ENCODE measurements around the gene CTXN3.

Gene CTXN3

DNA sequence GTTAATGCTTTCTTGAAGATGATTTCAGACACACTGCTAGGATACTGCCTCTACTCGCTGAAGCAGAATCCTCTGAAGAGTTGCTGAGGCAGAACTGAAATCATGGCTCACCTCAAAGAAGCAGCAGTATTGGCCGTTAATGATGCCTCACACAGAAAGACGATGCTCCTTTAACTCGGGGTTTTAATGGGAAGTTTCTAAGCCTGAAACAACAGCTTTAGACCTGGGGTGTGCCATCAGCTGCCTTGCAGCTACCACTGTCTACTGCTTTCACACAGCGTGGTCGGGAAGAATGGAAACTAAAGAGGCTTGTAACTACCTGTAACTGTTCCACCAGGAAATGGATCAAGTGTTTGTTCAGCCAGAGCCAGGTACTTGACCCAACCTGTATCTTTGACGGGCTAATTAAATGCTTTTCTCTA is at the start of gene CTXN3:
TSS of gene CTXN3 (plus strand) at position 65 of the 422 bp plus-strand sequence. CDS start 8,440 bp downstream, outside the sequence.
- DNase-seq (ENCODE audit: low read depth in 2 of 2), result no peak

- no peak for DNase-seq (ENCODE audit: low read depth in 2 of 2)
Observed at GRCh38 chr5:127599320-127599719, 49.6 kb upstream of the CTXN3 start.

- no peak for DNase-seq (ENCODE audit: low read depth in 2 of 2)
Observed at GRCh38 chr5:127599847-127600246, 49.0 kb upstream of the CTXN3 start.

- no peak for DNase-seq (ENCODE audit: low read depth in 2 of 2)
Observed at GRCh38 chr5:127601111-127601510, 47.8 kb upstream of the CTXN3 start.

DNA sequence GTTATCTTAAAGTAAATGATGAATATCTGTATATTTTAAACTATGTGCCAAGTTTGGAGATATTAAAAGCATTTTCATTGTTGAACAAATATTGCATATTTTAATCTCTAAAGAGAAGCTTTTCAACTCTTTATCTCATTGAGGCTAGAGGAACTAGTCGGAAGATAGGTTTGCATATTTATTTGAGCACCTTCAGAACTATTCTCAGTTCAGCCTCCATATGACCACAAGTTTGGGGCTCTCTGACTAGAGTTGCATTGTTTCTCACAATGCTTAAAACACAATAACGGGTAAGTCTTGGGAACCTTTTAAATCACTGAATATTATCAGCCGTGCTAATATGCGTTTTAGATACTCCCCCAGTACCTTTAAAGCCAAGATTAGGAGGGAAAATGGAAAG is 47.3 kb upstream of the CTXN3 start:
- DNase-seq (ENCODE audit: low read depth in 2 of 2), result no peak

GRCh38 chr5:127602481-127602880 is 46.4 kb upstream of the CTXN3 start:
- DNase-seq (ENCODE audit: low read depth in 2 of 2), result no peak

DNA sequence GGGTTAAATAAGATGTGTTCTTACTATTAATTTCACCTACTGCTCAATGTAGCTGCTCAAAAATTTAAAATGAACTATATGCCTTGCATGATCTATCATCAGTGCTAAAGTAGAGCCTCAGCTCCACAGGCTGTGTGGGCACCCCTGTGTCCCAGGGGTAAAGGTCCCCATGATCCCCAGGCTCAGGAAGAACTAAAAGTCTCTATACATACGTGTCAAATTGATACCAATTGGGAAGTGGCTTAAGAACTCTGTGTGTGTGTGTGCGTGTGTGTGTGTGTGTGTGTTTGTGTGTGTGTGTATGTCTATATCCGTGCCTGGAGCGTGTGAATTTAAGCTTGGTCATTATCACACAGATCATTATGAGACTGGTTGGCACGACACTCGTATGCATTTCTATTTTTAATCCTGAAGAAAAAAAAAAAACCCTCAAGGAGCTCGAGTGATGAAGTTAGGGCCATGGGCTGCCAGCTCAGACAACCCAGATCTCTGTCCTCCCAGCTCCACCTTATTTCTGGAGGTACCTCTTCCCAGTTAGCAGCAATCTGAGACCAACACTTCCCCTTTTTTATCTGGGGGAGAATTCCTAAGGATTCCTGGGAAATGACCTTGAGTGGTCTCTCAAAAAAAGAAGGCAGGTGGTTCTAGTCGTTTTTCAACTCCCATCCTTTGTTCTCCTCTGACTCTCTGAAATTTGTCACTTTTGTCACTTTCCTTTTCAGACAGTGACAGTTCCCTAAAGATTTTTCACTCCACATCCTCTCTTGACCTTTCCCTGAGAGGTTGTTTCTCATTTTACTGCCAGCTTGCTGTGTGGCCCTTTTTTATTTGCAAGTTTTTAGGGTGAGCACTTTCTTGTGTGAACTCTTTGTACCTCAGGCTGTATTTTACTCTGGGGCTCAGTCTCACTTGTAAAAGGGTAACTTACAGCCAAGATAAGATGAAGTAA is 45.7 kb upstream of the CTXN3 start:
- DNase-seq (ENCODE audit: low read depth in 2 of 2), result no peak

GRCh38 chr5:127608077-127608660 is 40.7 kb upstream of the CTXN3 start:
- no peak for DNase-seq (ENCODE audit: low read depth in 2 of 2)

- DNase-seq (ENCODE audit: low read depth in 2 of 2), result no peak
Observed at GRCh38 chr5:127609011-127609410, 39.9 kb upstream of the CTXN3 start.

GRCh38 chr5:127609957-127610356 is 38.9 kb upstream of the CTXN3 start:
- no peak for DNase-seq (ENCODE audit: low read depth in 2 of 2)

DNA sequence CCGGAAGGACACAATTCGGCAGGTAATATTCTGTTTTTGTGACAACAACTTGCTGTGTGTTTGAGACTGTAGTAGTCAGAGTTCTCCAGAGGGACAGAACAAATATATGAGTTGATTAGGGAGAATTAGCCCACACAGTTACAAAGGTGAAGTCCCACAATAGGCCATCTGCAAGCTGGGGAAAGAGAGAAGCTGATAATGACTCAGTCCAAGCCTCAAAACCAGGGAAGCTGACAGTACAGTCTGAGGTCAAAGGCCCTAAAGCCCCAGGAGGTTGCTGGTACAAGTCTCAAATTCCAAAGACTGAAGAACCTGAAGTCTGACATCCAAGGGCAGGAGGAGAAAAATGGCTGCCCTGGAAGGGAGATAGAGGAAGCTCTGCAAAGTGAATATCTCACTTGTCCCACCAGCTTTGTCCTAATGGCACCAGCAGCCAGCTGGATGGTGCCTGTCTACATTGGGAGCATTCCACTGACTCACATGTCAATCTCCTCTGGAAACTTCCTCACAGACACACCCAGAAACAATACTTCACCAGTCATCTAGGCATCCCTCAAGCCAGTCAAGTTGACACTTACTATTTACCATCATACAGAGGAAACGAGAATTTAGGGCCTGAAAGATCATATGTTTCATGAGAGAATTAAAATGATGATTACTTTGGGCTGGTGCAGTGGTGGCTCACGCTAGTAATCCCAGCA is 36.3 kb upstream of the CTXN3 start:
- DNase-seq (ENCODE audit: low read depth in 2 of 2), result no peak

DNA sequence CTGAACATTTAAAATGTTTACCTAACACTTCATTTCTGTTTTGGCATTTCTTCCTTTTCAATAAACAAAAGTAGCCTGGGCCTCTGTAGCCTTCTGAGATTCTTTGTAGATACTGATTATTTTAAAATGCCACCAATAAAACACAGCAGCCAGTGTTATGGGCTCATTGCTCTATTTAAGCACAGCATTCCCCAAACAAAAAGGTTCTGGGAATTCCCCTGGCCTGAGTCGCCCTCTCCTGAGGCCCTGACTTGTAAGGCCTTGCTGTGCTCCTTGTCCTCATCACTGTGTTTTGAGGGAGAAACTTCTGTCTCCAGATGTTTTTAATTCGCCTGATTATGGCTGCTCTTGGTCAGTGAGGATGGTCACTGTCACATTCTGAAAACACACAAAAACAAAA is 33.0 kb upstream of the CTXN3 start:
- no peak for DNase-seq (ENCODE audit: low read depth in 2 of 2)

- DNase-seq (ENCODE audit: low read depth in 2 of 2), result no peak
Observed at GRCh38 chr5:127619908-127620479, 28.9 kb upstream of the CTXN3 start.

DNA sequence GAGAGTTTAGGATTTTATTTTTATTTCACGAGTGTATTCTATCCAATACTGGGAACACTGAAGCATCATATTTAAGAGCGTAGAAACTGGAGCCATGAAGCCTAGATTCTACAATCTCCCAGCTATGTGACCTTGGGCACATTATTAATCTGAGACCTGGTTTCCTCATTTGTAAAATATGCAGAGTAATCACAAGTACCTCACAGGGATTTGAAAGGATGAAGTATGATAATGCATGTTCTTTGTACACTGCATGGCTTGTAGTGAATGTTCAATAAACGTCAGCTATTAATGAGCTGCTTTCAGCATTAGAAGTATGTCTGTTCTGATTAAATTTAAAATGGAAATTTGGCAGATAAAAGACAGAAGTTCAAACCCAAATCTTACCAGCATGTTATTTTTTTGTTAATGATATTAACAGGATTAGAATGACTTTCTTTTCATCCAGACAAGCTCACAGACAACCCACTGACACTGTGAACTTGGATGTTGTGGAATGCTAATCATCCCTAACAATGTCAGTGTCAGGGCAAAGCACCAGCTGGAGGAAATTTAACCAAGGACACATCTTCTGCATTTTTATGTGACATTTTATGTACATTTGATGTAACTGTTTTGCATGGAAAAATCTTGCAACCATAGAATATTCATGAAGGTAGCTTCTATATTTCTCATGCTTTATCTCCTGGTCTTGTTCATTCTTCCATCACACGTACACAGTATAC is 27.1 kb upstream of the CTXN3 start:
- DNase-seq (ENCODE audit: low read depth in 2 of 2), result no peak

DNA sequence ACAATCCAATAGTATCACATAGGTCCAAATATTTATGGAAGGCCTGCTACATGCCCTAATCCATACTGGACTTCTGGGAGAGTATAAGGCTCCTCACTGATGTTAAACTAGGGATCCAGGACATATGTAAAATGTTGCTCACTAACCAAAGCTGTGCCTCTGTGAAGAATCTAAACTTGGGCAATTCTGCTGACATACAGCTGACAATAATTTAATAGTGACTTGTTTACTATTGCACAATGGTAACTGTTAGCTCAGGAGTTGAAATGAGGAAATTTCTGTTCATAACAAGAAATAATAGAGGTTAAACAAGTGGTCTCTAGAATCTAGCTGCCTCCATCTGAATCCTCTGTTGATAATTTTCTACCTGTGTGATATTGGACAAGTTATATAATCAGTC is 14.9 kb upstream of the CTXN3 start:
- DNase-seq (ENCODE audit: low read depth in 2 of 2), result no peak

GRCh38 chr5:127639828-127640227 is 9.1 kb upstream of the CTXN3 start:
- DNase-seq (ENCODE audit: low read depth in 2 of 2), result no peak

GRCh38 chr5:127642949-127643348 is 5.9 kb upstream of the CTXN3 start:
- no peak for DNase-seq (ENCODE audit: low read depth in 2 of 2)

DNA sequence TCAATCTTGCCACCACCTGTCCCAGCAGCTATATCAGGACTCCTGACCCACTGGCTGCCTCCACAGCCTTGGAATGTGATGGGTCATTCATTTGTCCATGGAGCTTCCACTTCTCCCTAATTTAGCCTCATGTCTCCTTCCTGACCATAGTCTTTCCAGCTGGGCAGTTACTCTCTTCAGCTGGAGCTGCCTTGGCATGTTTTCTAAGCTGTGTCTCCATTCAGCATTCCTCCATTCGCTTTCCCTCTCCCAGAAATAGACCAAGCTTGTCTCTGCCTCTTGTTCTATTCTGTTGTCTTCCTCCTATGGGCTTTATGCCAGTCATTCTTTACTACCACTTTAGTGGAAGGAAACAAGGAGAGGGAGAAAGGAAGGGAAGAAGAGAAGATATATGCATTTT is 5.3 kb upstream of the CTXN3 start:
- DNase-seq (ENCODE audit: low read depth in 2 of 2), result no peak

GRCh38 chr5:127645300-127645726 is 3.6 kb upstream of the CTXN3 start:
- DNase-seq (ENCODE audit: low read depth in 2 of 2), result no peak

GRCh38 chr5:127647361-127647958 is 1.4 kb upstream of the CTXN3 start:
- DNase-seq (ENCODE audit: low read depth in 2 of 2), result no peak

DNA sequence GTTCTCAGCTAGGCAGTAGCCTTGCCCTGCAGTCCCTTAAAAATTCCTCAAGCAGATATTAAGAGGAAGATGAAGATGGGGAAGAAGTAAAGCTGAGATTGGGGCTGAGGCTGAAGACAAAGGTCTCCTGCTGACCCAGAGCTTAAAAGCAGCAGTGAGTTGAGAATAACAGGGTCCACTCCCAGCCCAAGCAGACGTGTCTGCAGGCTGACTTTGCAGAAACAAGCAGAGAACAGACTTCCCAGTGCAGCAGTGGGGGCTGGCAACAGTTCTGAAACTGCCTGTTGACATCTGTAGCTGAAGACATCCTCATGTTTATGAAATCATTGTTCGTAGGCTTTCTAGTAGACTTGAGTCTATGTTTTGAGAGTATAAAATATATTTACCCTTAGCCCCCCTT is 1.1 kb downstream of the CTXN3 start:
- no peak for DNase-seq (ENCODE audit: low read depth in 2 of 2)
